Cardiac muscle cell (in vitro differentiated cells and primary cell): ENCODE results near the gene KDM8. TPM values are rescaled to one million over a fixed set of nuclear protein-coding genes. Genes with fewer than 3 reads are reported as not detected.

ENCODE experiments used
- DNase-seq, 2 donors: peaks; one replicate each; pipeline versions ENCODE4 v3.0.0 to v3.0.0-alpha.2; 2010 to 2017; ENCODE audit warnings: low read depth in 1 of 2, low spot score in 1 of 2
- H3K27ac ChIP-seq: fragments of 200-600 bp; sonication (generic); 2 replicates; pipeline ENCODE4 v1.5.1; 2016
- H3K27me3 ChIP-seq: fragments of 200-600 bp; sonication (generic); 2 replicates; pipeline ENCODE4 v1.6.0; 2016; ENCODE audit warnings: control low read depth
- H3K36me3 ChIP-seq: fragments of 200-600 bp; sonication (generic); 2 replicates; pipeline ENCODE4 v1.5.1; 2016; ENCODE audit warnings: control low read depth
- H3K4me1 ChIP-seq: fragments of 200-600 bp; sonication (generic); 2 replicates; pipeline ENCODE4 v1.8.1; 2017; ENCODE audit warnings: low read depth, mild to moderate bottlenecking, mixed run types
- H3K4me3 ChIP-seq: fragments of 200-600 bp; sonication (generic); 2 replicates; pipeline ENCODE4 v1.5.1; 2016; ENCODE audit warnings: mild to moderate bottlenecking
- H3K9me3 ChIP-seq: fragments of 200-600 bp; sonication (generic); 2 replicates; pipeline ENCODE4 v1.5.1; 2017; ENCODE audit warnings: low read depth, mild to moderate bottlenecking, control low read depth
- polyA plus RNA-seq: library from polyadenylated mRNA; unstranded; fragments of >200 nt; fragmentation: Nextera tagmentation; extraction: Ambion mirVana; gene quantifications from 2 replicates; pipeline ENCODE4 v1.2.1, GENCODE V29; 2016
- total RNA-seq: library from RNA; depleted of rRNA; stranded (reverse); fragments of >200 nt; gene quantifications from 2 replicates; pipeline ENCODE4 v1.2.3, GENCODE V29; 2016
- TF ChIP-seq, protein P1 (sequence below): IDR thresholded peaks from 2 replicates; pipeline ENCODE4 v1.5.1; 2012; ENCODE audit warnings: low read depth, mild to moderate bottlenecking, low read length

The KDM8 gene
- total and polyA plus RNA-seq, 2 experiments from 2014 or later: 8.5 to 10.5 TPM

DNA sequence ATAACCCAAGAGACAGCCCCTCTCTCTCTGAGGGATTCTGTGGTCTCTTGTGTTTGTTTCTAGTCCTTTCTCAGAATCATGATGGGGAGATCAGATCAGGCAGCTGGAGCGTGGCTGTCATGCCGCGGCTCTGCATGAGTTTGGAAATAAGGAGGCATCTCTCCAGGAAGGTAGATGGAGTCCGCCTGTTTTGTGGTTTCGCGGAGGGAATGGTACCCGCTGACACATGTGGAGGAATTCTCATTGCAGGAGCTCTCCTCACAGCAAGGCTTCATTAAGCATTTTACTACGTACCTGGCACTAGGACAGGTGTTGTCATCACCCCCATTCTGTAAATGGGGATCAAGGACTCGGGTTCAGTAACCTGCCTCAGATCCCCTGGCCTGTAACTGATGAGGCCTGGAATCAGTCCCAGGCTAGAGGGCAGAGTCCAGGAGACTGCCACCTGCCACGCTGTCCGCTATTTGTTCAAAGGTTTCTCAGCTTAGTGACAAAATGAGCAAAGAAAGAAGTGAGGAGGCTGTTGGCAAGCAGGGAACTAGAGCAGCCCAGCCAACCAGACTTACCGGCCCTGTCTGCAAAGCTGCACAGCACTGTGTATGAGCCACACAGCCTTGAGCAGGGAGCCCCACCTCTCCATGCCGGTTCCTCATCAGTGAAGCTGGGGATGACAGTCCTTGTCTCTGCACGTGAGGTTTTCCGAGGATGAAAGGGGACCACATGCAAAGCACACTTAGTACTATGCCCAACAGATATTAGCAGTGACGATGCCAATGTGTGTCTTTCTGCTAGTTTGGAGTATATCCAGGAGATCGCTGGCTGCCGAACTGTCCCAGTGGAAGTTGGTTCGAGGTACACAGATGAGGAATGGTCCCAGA is 11.0 kb downstream of the KDM8 start:
- Histone ChIP-seq H3K4me3 (no peak overlapping the region), H3K36me3 (peaks cover 3% of the 10 kb centered on the region), H3K27ac (no peak overlapping the region), H3K27me3 (no peaks in the 10 kb centered on the region), H3K4me1 (no peaks in the 10 kb centered on the region), H3K9me3 (no peaks in the 10 kb centered on the region)
- DNase-seq: no peak
- TF ChIP-seq, protein P1, sequence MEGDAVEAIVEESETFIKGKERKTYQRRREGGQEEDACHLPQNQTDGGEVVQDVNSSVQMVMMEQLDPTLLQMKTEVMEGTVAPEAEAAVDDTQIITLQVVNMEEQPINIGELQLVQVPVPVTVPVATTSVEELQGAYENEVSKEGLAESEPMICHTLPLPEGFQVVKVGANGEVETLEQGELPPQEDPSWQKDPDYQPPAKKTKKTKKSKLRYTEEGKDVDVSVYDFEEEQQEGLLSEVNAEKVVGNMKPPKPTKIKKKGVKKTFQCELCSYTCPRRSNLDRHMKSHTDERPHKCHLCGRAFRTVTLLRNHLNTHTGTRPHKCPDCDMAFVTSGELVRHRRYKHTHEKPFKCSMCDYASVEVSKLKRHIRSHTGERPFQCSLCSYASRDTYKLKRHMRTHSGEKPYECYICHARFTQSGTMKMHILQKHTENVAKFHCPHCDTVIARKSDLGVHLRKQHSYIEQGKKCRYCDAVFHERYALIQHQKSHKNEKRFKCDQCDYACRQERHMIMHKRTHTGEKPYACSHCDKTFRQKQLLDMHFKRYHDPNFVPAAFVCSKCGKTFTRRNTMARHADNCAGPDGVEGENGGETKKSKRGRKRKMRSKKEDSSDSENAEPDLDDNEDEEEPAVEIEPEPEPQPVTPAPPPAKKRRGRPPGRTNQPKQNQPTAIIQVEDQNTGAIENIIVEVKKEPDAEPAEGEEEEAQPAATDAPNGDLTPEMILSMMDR: no peak

DNA sequence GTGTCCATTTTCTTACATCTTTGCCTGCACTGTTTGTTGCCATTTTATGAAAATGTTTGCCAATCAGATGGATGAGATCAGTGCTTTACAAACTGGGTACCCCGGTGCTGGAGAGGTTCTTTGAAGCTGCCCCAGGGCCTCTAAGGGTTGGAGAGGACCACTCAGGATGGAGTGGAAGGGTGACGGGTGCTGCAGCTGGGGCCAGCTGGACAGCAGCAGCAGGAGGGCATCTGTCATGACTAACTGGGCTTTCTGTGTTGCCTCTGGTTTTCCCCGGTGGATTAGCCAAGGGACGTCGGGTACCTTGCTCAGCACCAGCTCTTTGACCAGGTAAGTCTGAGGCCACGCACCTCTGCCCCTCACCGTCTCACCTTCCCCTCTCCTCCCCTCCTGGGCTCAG is 12.3 kb downstream of the KDM8 start:
- H3K27ac ChIP-seq: no peak overlapping the region
- H3K4me3 ChIP-seq: no peak overlapping the region
- H3K9me3 ChIP-seq: no peaks in the 10 kb centered on the region
- TF ChIP-seq, protein P1: no peak
- H3K36me3 ChIP-seq: no peaks in the 10 kb centered on the region
- H3K4me1 ChIP-seq: no peaks in the 10 kb centered on the region
- H3K27me3 ChIP-seq: no peaks in the 10 kb centered on the region
- DNase-seq: no peak

DNA sequence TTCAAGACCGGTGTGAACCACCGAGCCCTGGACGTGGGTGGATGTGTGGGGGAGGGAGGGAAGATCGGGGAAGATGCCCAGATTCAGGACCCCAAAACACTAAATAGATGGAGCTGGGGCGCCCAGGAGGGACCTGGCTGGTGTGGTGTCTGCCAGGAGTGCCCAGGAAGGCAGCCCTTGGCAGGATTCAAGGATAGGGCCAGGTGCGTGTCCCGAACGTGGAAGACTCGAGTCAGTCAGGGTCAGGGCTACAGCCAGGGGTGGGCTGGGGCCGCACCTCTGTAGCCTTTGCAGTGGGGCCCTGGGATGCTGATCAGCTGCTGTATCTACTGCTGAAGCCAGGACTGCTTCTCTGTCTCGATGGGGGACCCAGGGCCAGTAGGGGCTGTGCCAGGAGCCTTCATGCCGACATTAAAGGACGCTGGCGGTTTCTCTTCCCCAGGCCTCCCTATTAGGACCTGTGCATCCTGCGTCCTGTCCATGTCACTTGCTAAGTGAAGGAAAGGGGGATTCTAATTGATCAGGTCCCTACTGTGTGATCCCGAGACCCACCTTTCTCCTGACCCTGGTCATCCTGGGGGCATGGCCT is 13.1 kb downstream of the KDM8 start:
- Histone ChIP-seq H3K9me3 (no peaks in the 10 kb centered on the region), H3K4me1 (no peaks in the 10 kb centered on the region), H3K27me3 (no peaks in the 10 kb centered on the region), H3K4me3 (no peak overlapping the region), H3K36me3 (no peaks in the 10 kb centered on the region), H3K27ac (no peak overlapping the region)
- TF ChIP-seq, protein P1: no peak
- no peak for DNase-seq

DNA sequence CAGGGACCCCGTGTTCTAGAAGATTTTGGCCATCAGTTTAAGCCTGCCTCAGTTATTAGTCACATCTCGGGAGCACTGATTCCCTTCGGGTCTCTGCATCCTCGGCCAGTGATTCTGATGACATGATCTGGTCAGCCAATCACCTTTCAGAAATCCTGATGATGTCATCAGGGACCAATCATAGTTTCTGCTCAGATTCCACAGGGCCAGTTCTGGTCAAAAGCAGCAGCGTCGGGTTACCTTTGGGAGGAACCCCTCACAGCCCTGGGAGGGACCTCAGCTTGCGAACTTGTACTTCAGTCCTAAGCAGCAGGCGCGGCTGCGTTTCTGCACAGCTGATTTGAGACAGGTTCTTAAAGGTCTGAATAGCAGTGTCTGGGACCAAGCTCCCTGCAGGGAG is 13.9 kb downstream of the KDM8 start:
- Histone ChIP-seq H3K36me3 (no peaks in the 10 kb centered on the region), H3K4me1 (peaks cover 5% of the 10 kb centered on the region), H3K9me3 (no peaks in the 10 kb centered on the region), H3K27me3 (no peaks in the 10 kb centered on the region), H3K27ac (no peak overlapping the region), H3K4me3 (no peak overlapping the region)
- TF ChIP-seq, protein P1: no peak
- peak; percentile 18 to 64 for DNase-seq

DNA sequence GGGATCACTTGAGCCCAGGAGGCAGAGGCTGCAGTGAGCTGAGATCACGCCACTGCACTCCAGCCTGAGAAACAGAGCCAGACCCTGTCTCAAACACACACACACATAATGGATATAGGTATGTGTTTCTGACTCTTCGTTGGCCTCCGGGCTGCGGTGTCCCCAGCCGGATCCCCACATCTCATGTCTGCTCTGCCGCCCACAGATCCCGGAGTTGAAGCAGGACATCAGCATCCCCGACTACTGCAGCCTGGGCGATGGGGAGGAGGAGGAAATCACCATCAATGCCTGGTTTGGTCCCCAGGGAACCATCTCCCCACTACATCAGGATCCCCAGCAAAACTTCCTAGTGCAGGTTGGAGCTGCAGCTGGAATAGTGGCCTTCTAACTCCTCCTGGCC is 15.4 kb downstream of the KDM8 start:
- no peaks in the 10 kb centered on the region for H3K36me3 ChIP-seq
- TF ChIP-seq, protein P1: no peak
- peaks cover 16% of the 10 kb centered on the region for H3K4me1 ChIP-seq
- no peaks in the 10 kb centered on the region for H3K27me3 ChIP-seq
- no peak overlapping the region for H3K27ac ChIP-seq
- H3K9me3 ChIP-seq: no peaks in the 10 kb centered on the region
- DNase-seq: no peak
- no peak overlapping the region for H3K4me3 ChIP-seq
